ENCODE results near the gene DRD4. TPM values are rescaled to one million over a fixed set of nuclear protein-coding genes. Genes with fewer than 3 reads are reported as not detected.

Gene DRD4
- total RNA-seq, 1 donor from 2014 or later = not detected

Other genes with a start within 250 kb of the DRD4 start
- gene PKP3, start 243.1 kb upstream of the DRD4 start, total RNA-seq = 0.84 TPM
- gene SIGIRR, start 222.3 kb upstream of the DRD4 start, total RNA-seq = 47.5 TPM
- gene ANO9, start 195.3 kb upstream of the DRD4 start, total RNA-seq = 1.3 TPM
- gene PTDSS2, start 187.0 kb upstream of the DRD4 start, total RNA-seq = 31.8 TPM
- 171 TPM for gene RNH1, start 130.0 kb upstream of the DRD4 start, total RNA-seq
- 67.1 TPM for gene HRAS, start 101.7 kb upstream of the DRD4 start, total RNA-seq
- gene LRRC56, start 99.7 kb upstream of the DRD4 start, total RNA-seq = 0.22 TPM
- 0.20 TPM for gene LMNTD2, start 76.5 kb upstream of the DRD4 start, total RNA-seq
- 4.6 TPM for gene RASSF7, start 76.3 kb upstream of the DRD4 start, total RNA-seq
- gene PHRF1, start 60.8 kb upstream of the DRD4 start, total RNA-seq = 18.5 TPM
- 14.4 TPM for gene IRF7, start 21.3 kb upstream of the DRD4 start, total RNA-seq
- gene CDHR5, start 12.3 kb upstream of the DRD4 start, total RNA-seq = not detected
- not detected for gene SCT, start 10.1 kb upstream of the DRD4 start, total RNA-seq
- 15.9 TPM for gene DEAF1, start 58.0 kb downstream of the DRD4 start, total RNA-seq
- gene TMEM80, start 58.5 kb downstream of the DRD4 start, total RNA-seq = 9.0 TPM
- gene EPS8L2, start 69.0 kb downstream of the DRD4 start, total RNA-seq = 3.3 TPM
- gene TALDO1, start 110.2 kb downstream of the DRD4 start, total RNA-seq = 103 TPM
- 23.1 TPM for gene GATD1, start 140.2 kb downstream of the DRD4 start, total RNA-seq
- gene CEND1, start 152.8 kb downstream of the DRD4 start, total RNA-seq = not detected
- gene SLC25A22, start 161.0 kb downstream of the DRD4 start, total RNA-seq = 3.5 TPM
- gene PIDD1, start 168.0 kb downstream of the DRD4 start, total RNA-seq = 8.5 TPM
- gene RPLP2, start 172.7 kb downstream of the DRD4 start, total RNA-seq = 942 TPM
- gene PNPLA2, start 181.6 kb downstream of the DRD4 start, total RNA-seq = 321 TPM
- 31.0 TPM for gene CRACR2B, start 190.7 kb downstream of the DRD4 start, total RNA-seq
- 401 TPM for gene CD151, start 195.7 kb downstream of the DRD4 start, total RNA-seq
- gene POLR2L, start 205.3 kb downstream of the DRD4 start, total RNA-seq = 266 TPM
- gene TSPAN4, start 205.6 kb downstream of the DRD4 start, total RNA-seq = 40.5 TPM

All from left ventricle myocardium superior (tissue), 1 donor.